HG02678 (cell line): ENCODE measurements around the gene SPEN.
"Not testable (repeated sequence)": the region's sequence is repeated elsewhere in the genome, so short reads cannot be mapped to it uniquely, and the experiment has no call there.

Source experiments
- ATAC-seq: cut with Tn5 transposase; IDR thresholded peaks from one replicate; pipeline ENCODE4 v1.9.1; 2021; ENCODE audit warnings: mild to moderate bottlenecking, moderate library complexity; ENCODE audit not compliant: unreplicated experiment

The SPEN gene

GRCh38 chr1:15896841-15897610 is 49.5 kb downstream of the SPEN start:
- not testable (repeated sequence) for ATAC-seq

- no peak for ATAC-seq
Observed at GRCh38 chr1:15899266-15899665, 51.8 kb downstream of the SPEN start.

GRCh38 chr1:15900662-15901279 is 53.3 kb downstream of the SPEN start:
- no peak for ATAC-seq

GRCh38 chr1:15902882-15903281 is 55.4 kb downstream of the SPEN start:
- ATAC-seq = no peak

- no peak for ATAC-seq
Observed at GRCh38 chr1:15908597-15908996, 61.1 kb downstream of the SPEN start.

GRCh38 chr1:15911141-15911540 is 63.6 kb downstream of the SPEN start:
- no peak for ATAC-seq

- no peak for ATAC-seq
Observed at GRCh38 chr1:15911927-15912326, 64.4 kb downstream of the SPEN start.

- not testable (repeated sequence) for ATAC-seq
Observed at GRCh38 chr1:15913607-15914006, 66.1 kb downstream of the SPEN start.

GRCh38 chr1:15915991-15916390 is 68.5 kb downstream of the SPEN start:
- no peak for ATAC-seq

GRCh38 chr1:15916417-15916816 is 68.9 kb downstream of the SPEN start:
- no peak for ATAC-seq

- no peak for ATAC-seq
Observed at GRCh38 chr1:15916916-15917315, 69.4 kb downstream of the SPEN start.

- peak; percentile 72 for ATAC-seq
Observed at GRCh38 chr1:15918962-15919715, 71.6 kb downstream of the SPEN start.

- ATAC-seq = no peak
Observed at GRCh38 chr1:15923241-15923640, 75.7 kb downstream of the SPEN start.

- not testable (repeated sequence) for ATAC-seq
Observed at GRCh38 chr1:15926448-15926847, 78.9 kb downstream of the SPEN start.

- no peak for ATAC-seq
Observed at GRCh38 chr1:15928971-15929965, 81.8 kb downstream of the SPEN start.

- ATAC-seq = no peak
Observed at GRCh38 chr1:15931401-15931800, 83.9 kb downstream of the SPEN start.

GRCh38 chr1:15931884-15932283 is 84.4 kb downstream of the SPEN start:
- ATAC-seq = no peak

GRCh38 chr1:15932612-15933011 is 85.1 kb downstream of the SPEN start:
- ATAC-seq = no peak

- no peak for ATAC-seq
Observed at GRCh38 chr1:15933684-15934083, 86.2 kb downstream of the SPEN start.

- no peak for ATAC-seq
Observed at GRCh38 chr1:15934211-15935055, 86.9 kb downstream of the SPEN start.
